ENCODE measurements around the gene DTNB. TPM values are rescaled to one million over a fixed set of nuclear protein-coding genes. Genes with fewer than 3 reads are reported as not detected.

The DTNB gene
- polyA plus RNA-seq, 1 of the 3 experiments (the other 2 are of a cell fraction), result 15.3 TPM

- TF ChIP-seq USF2 (IDR thresholded peaks at IDR 0.05; ENCODE audit: borderline replicate concordance, low read depth, low read length) (no peak), RAD21 (IDR thresholded peaks at IDR 0.05; ENCODE audit: low read length) (no peak), RXRA (IDR thresholded peaks at IDR 0.05; ENCODE audit: borderline replicate concordance, low read depth) (no peak), RFX5 (IDR thresholded peaks at IDR 0.05; ENCODE audit: low read length) (no peak), GATA2 (CRISPR knock-in tag; IDR thresholded peaks at IDR 0.05) (no peak), TAF1 (IDR thresholded peaks at IDR 0.05; ENCODE audit: borderline replicate concordance, low read depth, low read length) (no peak)
Observed at GRCh38 chr2:25698752-25699151, 25.4 kb upstream of the DTNB start (continued).

- CTCF ChIA-PET, result interaction anchor here (1.0 to 7.7 kb wide), 6 partner anchors 9 to 336 kb away, joined by 3 to 172 read pairs (median 75); partner anchors contain the start of gene DTNB
- Histone ChIP-seq H4K20me1 (ENCODE audit: insufficient read depth) (no peaks in the 10 kb centered on the region), H3K36me3 (replicated peaks in 1 of 2; ENCODE audit: control insufficient read depth in 1 of 2, insufficient read depth in 2 of 2, low read length in 1 of 2) (no peaks in the 10 kb centered on the region), H3F3A (replicated peaks; ENCODE audit: insufficient read depth) (no peaks in the 10 kb centered on the region), H3K79me2 (ENCODE audit: insufficient read depth) (no peaks in the 10 kb centered on the region), H3K27ac (ENCODE audit: low read depth in 2 of 2, low read length in 1 of 2) (no peak overlapping the region), H3K4me2 (no peak overlapping the region), H2AFZ (ENCODE audit: low read depth) (no peak overlapping the region), H3K9ac (no peak overlapping the region), H3K4me3 (ENCODE audit: low read depth in 2 of 2, low read length in 1 of 2) (no peak overlapping the region), H3K9me3 (no peaks in the 10 kb centered on the region), H3K27me3 (ENCODE audit: insufficient read depth) (no peaks in the 10 kb centered on the region), H3K9me2 (no peaks in the 10 kb centered on the region), H3K4me1 (ENCODE audit: control insufficient read depth in 1 of 2, insufficient read depth in 2 of 2, low read depth in 1 of 2, low read length in 1 of 2) (peaks cover 0 to 6% of the 10 kb centered on the region in 2 experiments; a peak in 1 of 4 replicates)
- 89% methylated on average over 17 of the region's 17 CpGs for WGBS (ENCODE audit: low lambda C conversion rate)
- POLR2A ChIA-PET, result no interaction called here
- DNase-seq, result no peak
- TF ChIP-seq NRF1 (IDR thresholded peaks at IDR 0.05; ENCODE audit: low read depth, low read length), result no peak
- no peak for TF ChIP-seq FOSL2 (IDR thresholded peaks at IDR 0.05; ENCODE audit: borderline replicate concordance, low read depth)
- TF ChIP-seq PBX3 (IDR thresholded peaks at IDR 0.05), result no peak
- no peak for TF ChIP-seq FOXM1 (IDR thresholded peaks at IDR 0.05; ENCODE audit: low read depth)
- TF ChIP-seq RXRA (IDR thresholded peaks at IDR 0.05; ENCODE audit: borderline replicate concordance, low read depth), result no peak
- TF ChIP-seq YY1 (IDR thresholded peaks at IDR 0.05; ENCODE audit: low read depth), result no peak
- TF ChIP-seq RAD21 (IDR thresholded peaks at IDR 0.05; ENCODE audit: low read length), result no peak
- TF ChIP-seq EZH2phosphoT487 (IDR thresholded peaks at IDR 0.05; ENCODE audit: borderline replicate concordance, low read depth), result no peak
- no peak for TF ChIP-seq TCF12 (IDR thresholded peaks at IDR 0.05)
- TF ChIP-seq MEF2A (IDR thresholded peaks at IDR 0.05; ENCODE audit: borderline replicate concordance, low read depth), result no peak
- TF ChIP-seq, protein P1, sequence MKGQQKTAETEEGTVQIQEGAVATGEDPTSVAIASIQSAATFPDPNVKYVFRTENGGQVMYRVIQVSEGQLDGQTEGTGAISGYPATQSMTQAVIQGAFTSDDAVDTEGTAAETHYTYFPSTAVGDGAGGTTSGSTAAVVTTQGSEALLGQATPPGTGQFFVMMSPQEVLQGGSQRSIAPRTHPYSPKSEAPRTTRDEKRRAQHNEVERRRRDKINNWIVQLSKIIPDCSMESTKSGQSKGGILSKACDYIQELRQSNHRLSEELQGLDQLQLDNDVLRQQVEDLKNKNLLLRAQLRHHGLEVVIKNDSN (IDR thresholded peaks at IDR 0.05; ENCODE audit: borderline replicate concordance, low read depth), result no peak
- TF ChIP-seq NFIC (IDR thresholded peaks at IDR 0.05; ENCODE audit: borderline replicate concordance), result no peak
- no peak for TF ChIP-seq RCOR1 (IDR thresholded peaks at IDR 0.05; ENCODE audit: low read length)
- TF ChIP-seq, protein P2, sequence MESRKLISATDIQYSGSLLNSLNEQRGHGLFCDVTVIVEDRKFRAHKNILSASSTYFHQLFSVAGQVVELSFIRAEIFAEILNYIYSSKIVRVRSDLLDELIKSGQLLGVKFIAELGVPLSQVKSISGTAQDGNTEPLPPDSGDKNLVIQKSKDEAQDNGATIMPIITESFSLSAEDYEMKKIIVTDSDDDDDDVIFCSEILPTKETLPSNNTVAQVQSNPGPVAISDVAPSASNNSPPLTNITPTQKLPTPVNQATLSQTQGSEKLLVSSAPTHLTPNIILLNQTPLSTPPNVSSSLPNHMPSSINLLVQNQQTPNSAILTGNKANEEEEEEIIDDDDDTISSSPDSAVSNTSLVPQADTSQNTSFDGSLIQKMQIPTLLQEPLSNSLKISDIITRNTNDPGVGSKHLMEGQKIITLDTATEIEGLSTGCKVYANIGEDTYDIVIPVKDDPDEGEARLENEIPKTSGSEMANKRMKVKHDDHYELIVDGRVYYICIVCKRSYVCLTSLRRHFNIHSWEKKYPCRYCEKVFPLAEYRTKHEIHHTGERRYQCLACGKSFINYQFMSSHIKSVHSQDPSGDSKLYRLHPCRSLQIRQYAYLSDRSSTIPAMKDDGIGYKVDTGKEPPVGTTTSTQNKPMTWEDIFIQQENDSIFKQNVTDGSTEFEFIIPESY (IDR thresholded peaks at IDR 0.05; ENCODE audit: borderline replicate concordance, low read depth), result no peak
- TF ChIP-seq TEAD4 (IDR thresholded peaks at IDR 0.05; ENCODE audit: borderline replicate concordance, insufficient read depth), result no peak
- TF ChIP-seq EP300 (IDR thresholded peaks at IDR 0.05; ENCODE audit: borderline replicate concordance in 1 of 2, low read depth in 1 of 2, low read length in 1 of 2), result no peak
Observed at GRCh38 chr2:25697559-25698341, 24.4 kb upstream of the DTNB start.

All from SK-N-SH (cell line).